ENCODE results near the gene CFAP97D2. TPM values are rescaled to one million over a fixed set of nuclear protein-coding genes. Genes with fewer than 3 reads are reported as not detected.
"Not testable (repeated sequence)": the region's sequence is repeated elsewhere in the genome, so short reads cannot be mapped to it uniquely, and the experiment has no call there.

CFAP97D2 gene
- polyA plus RNA-seq, 3 donors = 5.1 TPM; not detected in 2

DNA sequence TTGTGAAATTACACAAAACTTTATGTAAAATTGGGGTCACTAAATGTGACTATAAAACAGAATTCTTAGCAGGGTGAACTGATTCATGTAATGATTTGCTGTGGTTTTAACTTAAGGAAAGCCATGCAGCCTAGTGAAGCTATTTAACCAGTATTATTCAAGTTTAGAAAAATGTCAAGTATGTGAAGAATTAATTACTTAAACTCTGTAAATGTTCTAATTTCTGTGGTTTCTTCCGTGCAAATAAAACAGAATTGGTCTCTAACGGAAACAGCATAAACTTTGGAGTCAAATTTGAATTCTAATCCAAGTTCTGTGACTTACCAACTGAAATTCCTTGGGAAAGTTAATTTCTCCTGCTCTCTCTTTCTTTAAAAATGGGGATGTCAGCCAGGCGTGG lies 69.0 kb downstream of the CFAP97D2 start:
- 78 to 93% (median 86%) methylated on average over 3 of the region's 3 CpGs for WGBS, 3 donors
- H3K27ac ChIP-seq (ENCODE audit: low read depth, low read length) = no peak overlapping the region

DNA sequence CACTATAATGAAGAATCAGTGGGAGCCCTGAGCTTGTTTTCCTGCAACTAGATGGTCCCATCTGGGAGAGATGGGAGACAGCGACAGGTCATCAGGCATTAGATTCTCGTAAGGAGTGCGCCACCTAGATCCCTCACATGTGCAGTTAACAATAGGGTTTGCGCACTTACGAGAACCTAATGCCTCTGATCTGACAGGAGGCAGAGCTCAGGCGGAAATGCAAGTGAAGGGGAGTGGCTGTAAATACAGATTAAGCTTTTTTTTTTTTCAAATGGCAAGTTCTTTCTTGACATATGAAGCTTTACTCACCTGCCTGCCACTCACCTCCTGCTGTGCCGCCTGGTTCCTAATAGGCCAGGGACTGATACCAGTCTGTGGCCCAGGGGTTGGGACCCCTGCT lies 70.0 kb downstream of the CFAP97D2 start:
- WGBS, 3 donors = 94 to 96% (median 95%) methylated on average over 7 of the region's 7 CpGs
- no peak overlapping the region for H3K27ac ChIP-seq (ENCODE audit: low read depth, low read length)

GRCh38 chr13:114251639-114252440 lies 72.8 kb downstream of the CFAP97D2 start:
- WGBS, 3 donors = 76 to 95% (median 90%) methylated on average over 1 of the region's 1 CpG
- H3K27ac ChIP-seq (ENCODE audit: low read depth, low read length) = not testable (repeated sequence)

GRCh38 chr13:114256547-114256946 lies 77.5 kb downstream of the CFAP97D2 start:
- no peak overlapping the region for H3K27ac ChIP-seq (ENCODE audit: low read depth, low read length)
- WGBS, 3 donors = 63 to 90% (median 85%) methylated on average over 1 of the region's 1 CpG

DNA sequence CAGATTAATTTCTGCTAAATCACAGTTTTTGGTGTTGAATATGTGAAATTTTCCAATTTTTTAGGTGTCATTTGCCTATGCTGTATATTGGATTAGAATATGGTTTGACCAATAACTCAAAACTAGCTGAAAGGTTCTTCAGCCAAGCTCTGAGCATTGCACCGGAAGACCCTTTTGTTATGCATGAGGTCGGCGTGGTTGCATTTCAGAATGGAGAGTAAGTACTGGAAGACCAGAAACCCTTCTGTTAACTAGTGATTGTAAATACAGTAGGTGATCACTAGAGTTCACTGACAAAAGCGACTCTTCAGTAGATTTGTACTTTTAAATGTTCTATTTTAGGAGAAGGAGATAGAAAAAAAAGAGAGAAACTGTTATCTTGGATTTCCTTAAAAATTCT lies 78.0 kb downstream of the CFAP97D2 start:
- 95 to 97% (median 95%) methylated on average over 4 of the region's 4 CpGs for WGBS, 3 donors
- H3K27ac ChIP-seq (ENCODE audit: low read depth, low read length) = no peak overlapping the region

DNA sequence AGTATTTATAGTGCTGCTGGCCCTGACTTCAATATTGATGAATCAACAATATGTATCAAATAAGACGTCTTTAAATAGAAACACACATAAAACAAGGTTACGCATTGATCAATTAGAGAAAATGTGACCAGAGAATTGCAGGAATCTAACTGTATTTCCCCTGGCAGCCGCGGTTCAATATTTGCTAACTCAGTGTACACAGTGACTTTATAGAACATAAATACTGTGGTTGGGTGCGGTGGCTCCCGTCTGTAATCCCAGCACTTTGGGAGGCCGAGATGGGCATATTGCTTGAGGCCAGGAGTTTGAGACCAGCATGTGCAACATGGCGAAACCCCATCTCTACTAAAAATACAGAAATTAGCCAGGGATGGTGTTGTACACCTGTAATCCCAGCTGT lies 79.5 kb downstream of the CFAP97D2 start:
- no peak overlapping the region for H3K27ac ChIP-seq (ENCODE audit: low read depth, low read length)
- 54 to 94% (median 92%) methylated on average over 8 of the region's 8 CpGs for WGBS, 3 donors

GRCh38 chr13:114259374-114259773 lies 80.3 kb downstream of the CFAP97D2 start:
- H3K27ac ChIP-seq (ENCODE audit: low read depth, low read length) = no peak overlapping the region
- 44 to 91% (median 90%) methylated on average over 7 of the region's 7 CpGs for WGBS, 3 donors

DNA sequence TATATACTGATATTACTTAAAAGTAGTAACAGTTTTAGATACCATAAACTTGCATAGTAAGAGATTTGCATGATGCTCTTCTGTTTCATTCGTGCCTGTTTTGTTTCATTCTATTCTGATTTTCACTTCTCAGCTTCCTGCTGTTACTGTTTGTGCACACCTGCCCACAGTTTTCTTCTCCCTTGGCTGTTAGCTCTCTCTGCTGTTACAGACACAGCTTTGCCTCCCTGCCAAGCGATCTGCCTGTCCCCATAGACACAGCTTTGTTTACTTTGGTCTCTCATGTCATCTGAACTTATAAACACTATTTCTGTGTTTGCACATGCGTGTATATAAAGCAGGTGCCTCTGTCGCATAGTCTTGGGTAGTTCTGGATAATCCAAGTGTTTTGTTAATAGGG lies 80.9 kb downstream of the CFAP97D2 start:
- WGBS, 3 donors = 38 to 93% (median 85%) methylated on average over 4 of the region's 4 CpGs
- no peak overlapping the region for H3K27ac ChIP-seq (ENCODE audit: low read depth, low read length)

- WGBS, 3 donors = 72 to 91% (median 75%) methylated on average over 3 of the region's 3 CpGs
- H3K27ac ChIP-seq (ENCODE audit: low read depth, low read length) = no peak overlapping the region
These were observed 81.8 kb downstream of the CFAP97D2 start for GRCh38 chr13:114260814-114261213.

GRCh38 chr13:114261328-114261965 lies 82.4 kb downstream of the CFAP97D2 start:
- H3K27ac ChIP-seq (ENCODE audit: low read depth, low read length) = no peak overlapping the region
- WGBS, 3 donors = 32 to 86% (median 81%) methylated on average over 3 of the region's 3 CpGs

DNA sequence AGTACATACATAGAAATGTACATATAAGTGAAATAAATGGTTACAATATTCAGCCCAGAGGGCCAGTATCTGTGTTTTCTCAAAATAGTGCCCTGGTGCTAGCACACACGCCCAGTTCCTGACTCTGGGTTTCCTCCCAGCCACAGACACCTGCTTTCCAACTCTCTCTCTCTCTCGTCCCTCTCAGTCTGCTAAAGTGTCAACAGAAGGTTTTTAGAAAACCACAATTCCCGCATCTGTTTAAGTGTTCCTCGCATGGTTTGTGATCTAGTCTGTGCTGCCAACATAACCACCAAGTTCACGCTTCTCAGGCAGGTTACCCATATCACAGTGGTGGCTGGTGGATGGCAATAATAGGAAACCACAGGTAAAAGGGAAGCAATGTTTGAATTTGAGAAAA lies 84.5 kb downstream of the CFAP97D2 start:
- H3K27ac ChIP-seq (ENCODE audit: low read depth, low read length) = no peak overlapping the region
- WGBS, 3 donors = 60 to 86% (median 66%) methylated on average over 5 of the region's 5 CpGs

DNA sequence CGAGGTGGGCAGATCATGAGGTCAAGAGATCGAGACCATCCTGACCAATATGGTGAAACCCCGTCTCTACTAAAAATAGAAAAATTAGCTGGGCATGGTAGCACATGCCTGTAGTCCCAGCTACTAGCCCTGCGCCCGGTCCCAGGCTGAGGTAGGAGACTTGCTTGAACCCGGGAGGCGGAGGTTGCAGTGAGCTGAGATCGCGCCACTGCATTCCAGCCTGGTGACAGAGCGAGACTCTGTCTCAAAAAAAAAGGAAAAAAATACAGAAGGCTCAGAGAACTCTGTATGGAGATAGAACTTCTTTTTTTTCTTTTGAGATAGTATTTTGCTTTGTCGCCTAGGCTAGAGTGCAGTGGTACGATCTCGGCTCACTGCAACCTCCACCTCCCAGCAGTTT lies 85.3 kb downstream of the CFAP97D2 start:
- H3K27ac ChIP-seq (ENCODE audit: low read depth, low read length) = not testable (repeated sequence)
- WGBS, 3 donors = 94 to 97% (median 97%) methylated on average over 13 of the region's 13 CpGs

- 92 to 93% (median 92%) methylated on average over 8 of the region's 8 CpGs for WGBS, 3 donors
- H3K27ac ChIP-seq (ENCODE audit: low read depth, low read length) = no peak overlapping the region
These were observed 86.0 kb downstream of the CFAP97D2 start for GRCh38 chr13:114264886-114265611.

DNA sequence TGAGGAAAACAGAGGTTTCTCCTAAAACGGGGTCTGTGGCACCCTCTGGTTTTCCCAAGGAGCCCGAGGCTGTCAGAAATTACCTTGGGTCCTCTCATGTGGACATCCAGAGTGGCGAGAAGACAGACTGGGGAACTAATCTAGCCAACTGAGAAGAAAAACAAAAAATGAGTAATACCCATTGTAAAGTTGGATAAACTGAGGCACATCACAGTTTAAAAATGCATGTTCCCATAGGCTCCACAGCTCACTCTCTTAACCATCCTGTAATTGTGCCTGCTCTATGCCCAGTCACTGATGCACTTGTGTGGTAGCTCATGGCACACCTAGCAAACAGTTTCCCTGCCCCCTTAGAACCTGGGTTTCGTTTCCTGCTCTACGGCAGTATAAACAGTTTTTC lies 87.2 kb downstream of the CFAP97D2 start:
- 96 to 97% (median 97%) methylated on average over 5 of the region's 5 CpGs for WGBS, 3 donors
- H3K27ac ChIP-seq (ENCODE audit: low read depth, low read length) = no peak overlapping the region

DNA sequence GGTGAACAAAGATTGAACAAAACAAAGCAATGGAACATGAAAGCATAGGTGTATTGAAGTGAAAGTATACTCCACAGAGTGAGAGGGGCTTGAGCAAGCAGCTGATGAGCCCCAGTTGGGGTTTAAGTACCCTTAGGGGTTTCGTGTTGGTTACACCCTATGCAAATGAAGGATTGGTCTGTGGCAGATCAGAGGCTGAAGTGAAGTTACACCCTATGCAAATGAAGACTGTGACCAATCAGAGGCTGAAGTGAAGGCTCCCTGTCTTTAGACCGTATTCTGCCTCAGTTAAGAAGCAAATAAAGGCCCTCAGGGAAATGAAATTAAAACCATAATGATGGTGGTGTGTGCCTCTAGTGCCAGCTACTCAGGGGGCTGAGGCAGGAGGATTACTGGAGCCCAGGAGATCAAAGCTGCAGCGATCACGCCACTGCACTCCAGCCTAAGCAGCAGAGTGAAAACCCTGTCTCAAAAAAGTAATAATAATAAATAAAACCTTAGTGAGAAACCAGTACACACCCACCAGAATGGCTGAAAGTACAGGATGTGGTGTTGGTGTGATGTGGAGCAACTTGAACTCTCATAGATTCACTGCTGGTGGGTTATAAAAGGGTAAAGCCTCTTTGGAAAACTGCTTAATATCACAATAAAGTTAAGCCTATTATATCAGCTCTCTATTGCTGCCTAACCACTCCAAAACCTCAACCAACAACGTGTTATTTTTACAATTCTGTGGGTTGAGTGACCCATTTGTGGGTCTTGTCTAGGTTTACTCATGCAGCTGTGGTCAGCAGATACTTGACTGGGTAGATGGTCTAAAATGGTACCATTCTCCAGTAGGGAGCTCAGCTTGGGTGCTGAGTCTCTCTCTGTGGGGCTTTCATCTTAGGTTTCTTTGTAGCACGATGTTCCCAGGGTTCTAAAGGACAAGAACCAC lies 89.6 kb downstream of the CFAP97D2 start:
- 94 to 95% (median 94%) methylated on average over 6 of the region's 6 CpGs for WGBS, 3 donors
- no peak overlapping the region for H3K27ac ChIP-seq (ENCODE audit: low read depth, low read length)

DNA sequence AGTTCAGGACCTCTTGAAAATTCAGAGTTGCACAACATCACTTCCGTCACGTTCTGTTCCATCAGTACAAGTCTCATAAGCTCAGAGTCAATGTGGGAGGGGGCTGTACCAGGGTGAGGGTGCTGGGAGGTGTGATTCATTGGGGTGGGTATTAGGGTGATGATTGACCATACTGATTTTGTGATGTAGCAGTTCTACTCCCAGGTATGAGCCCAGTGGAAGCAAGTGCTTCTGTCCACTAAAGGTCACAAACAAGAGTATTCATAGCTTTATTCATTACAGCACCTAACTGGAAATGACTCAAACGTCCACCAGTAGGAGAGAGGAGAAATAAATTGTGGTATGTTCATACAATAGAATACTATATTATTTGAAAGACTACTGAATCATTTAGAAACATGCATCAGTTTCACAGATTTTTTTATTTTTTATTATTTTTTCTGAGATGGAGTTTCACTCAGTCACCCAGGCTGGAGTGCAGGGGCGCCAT lies 90.3 kb downstream of the CFAP97D2 start:
- no peak overlapping the region for H3K27ac ChIP-seq (ENCODE audit: low read depth, low read length)
- WGBS, 3 donors = 84 to 94% (median 88%) methylated on average over 4 of the region's 4 CpGs

All from adipose tissue (tissue), 3 donors.